ENCODE measurements around the gene HIVEP3.

The HIVEP3 gene

DNA sequence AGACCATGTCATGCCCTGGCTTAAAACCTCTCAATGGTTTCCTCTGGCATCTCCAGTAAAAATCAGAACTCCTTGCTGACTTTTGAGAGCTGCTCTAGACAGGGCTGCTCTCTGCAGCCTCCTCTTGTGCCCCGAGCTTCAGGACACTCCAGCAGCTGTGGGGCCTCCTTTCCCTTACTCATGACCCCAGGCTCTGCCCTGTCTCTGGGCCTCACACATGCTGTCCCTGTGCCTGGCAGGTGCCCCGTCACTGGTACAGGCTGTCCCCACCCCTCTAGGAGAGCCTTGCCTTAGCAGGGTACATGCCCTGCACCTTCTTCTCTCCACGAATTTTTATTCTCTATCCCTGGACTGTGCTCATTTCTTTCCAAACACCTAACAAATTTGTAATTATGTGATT, 43.2 kb downstream of the HIVEP3 start:
- in situ Hi-C loops (cut with MboI; ENCODE audit: low sequenced_read_pairs): no loop called here

DNA sequence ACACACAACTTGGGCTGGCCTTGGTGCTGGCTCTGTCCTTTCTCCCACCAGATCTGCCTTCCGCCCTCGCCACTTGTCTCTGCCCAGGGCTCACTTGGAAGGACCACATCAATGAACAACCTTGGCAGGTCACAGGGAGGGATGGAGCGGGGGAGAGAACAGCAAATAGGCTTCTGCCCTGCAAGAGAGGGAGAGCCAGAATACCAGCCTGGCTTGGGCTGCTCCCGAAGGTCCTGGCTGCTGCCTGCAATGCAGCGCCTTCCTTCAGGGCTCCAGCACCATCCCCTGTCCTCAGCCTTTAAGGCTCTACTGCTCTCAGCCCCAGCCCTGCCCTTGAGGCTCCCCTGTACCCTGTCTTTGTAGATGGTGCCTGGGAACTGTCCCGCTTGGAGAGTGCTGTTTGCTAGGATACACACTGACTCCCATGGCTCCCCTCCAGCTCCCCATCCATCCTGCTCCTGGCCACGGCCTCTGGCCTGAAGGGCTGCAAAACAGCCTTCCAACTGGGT, 43.8 kb downstream of the HIVEP3 start:
- in situ Hi-C loops (cut with MboI; ENCODE audit: low sequenced_read_pairs): no loop called here

DNA sequence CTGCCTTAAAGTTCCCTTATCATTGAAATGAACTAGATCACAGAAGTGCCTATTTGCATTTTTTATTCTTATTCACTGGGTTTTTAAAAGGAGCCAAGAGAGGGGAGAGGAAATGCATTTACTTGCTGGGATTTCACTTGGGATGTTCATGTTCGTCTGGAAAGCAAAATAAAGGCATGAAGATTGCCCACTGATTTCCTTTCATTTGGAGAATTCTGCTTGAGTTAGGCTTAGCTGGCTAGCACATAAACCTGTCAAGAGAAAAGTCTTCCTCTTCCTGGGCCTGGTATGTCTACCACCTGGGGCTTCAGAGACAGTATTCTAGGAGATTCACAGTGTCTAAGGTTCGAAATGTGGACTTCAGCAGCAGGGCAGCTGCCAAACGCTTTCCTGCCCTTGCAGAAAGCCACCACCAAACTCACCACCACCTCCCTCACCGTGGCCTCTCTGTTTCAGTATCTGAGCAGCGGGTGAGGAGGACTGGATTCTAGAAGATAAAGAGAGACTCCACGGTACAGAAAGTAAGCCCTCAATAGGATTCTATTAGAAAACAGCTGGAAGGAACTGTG, 44.5 kb downstream of the HIVEP3 start:
- in situ Hi-C loops (cut with MboI; ENCODE audit: low sequenced_read_pairs): no loop called here

DNA sequence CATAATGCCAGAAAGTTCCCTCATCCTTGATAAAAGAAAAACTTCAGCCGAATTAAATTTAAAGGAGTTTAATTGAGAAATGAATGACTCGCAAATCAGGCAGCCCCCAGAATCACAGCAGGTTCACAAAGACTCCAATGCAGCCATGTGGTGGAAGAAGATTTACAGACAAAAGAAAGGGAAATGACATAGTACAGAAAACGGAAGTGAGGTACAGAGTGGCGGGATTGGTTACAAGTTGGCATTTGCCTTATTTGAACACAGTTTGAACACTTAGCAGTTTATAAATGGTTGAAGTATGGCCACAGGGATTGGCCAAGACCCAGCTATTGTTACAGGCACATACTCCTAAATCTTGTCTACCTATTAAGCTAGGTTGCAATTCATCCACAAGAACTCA, 46.6 kb downstream of the HIVEP3 start:
- in situ Hi-C loops (cut with MboI; ENCODE audit: low sequenced_read_pairs): no loop called here

DNA sequence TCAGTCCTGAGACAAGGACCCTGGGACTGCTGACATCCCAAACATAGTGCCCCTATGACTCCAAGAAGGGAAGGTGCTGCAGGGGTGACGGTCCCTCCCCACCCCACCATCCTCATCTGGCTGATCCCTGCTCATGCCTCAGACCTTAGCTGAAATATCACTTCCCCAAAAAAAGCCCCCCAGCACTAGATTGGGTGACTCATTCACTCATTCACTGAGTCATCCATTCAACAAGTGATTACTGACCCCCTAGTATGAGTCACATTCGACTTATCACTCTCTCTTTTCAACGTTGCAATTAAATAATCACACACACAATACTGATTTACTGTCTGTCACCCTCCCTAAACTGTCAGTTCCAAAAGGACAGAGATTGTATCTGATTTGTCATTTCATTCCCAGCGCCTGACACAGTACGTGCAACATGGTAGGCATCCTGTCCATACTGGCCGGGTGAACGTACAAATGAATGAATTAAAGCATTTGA, 48.6 kb downstream of the HIVEP3 start:
- in situ Hi-C loops (cut with MboI; ENCODE audit: low sequenced_read_pairs): no loop called here

DNA sequence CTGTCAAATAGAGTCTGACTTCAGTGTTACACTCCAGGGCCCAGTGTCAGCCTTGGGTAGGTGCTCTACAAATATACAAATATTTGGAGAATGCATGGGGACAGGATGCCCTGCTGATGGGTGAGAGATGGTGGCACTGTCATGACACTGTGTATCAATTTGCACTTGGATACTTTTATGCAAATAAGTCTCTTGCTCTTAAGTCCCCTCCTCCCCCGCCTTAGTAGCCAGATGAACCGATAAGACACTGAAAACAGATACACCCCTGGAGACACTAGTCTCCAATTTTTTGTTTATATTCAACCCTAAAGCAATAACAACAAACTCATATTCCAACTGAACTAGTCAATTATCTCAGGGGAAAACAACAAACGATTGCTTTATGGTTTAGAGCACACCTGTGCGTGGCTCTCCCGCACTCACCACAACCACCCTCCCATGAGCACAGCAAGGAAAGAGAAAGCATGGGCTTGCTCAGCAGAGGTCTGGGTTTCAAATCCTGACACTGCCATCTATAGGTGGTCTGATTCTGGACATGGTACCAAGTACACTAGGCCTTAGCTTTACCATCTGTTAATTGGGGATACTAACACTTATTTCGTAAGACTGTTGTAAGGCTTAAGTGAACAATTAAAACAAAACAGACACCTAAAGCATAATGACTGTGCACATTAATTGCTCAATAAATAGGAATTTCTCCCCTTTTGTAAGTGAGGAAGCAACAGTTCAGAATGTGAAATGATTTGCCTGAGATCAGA, 50.3 kb downstream of the HIVEP3 start:
- in situ Hi-C loops (cut with MboI; ENCODE audit: low sequenced_read_pairs): no loop called here

DNA sequence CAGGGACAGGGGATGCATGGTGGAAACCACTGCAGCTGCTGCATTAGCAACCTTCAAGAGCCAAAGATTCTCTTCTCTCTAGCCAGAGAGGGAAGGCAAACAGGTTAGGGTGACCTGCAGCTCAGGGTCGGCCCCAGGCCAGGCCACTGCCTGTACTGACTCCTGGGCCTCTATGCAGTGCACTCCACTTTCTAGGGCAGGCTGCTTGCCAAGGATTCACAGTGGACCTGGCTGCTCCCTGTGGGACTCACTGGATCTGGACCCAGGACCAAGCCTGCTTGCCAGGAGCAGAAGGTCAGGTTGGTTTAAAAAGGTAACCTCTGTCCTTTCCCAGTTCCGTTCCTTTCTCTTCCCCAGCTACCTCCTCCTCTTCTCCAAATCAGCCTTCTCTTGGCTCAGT, 52.4 kb downstream of the HIVEP3 start:
- in situ Hi-C loops (cut with MboI; ENCODE audit: low sequenced_read_pairs): no loop called here

DNA sequence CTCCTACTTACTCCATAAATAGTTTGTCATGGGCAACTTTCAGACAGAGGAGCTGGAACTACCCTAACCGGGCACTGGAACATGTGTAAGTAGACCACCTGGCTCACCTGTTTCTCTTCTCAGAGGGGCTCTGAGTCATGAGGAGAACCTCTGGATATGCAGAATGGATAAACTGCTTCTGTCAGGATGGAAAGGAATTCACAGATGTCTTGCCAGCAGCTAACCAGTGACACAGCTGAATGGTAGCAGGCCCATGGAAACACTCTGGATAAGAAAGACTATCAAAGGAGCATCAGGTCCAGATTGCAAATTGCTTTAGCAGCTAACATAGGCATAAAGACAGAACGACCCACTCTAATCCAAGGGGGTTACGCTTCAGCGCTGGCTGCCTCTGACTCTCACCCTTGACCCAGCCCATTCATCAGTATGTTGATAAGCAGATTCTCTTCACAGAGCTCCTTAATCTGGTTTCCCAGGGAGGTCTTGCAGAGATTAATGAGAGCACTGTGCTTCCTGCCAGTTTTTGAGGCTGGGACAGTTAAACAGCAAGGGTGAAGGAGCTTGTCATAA, 54.2 kb downstream of the HIVEP3 start:
- in situ Hi-C loops (cut with MboI; ENCODE audit: low sequenced_read_pairs): no loop called here

DNA sequence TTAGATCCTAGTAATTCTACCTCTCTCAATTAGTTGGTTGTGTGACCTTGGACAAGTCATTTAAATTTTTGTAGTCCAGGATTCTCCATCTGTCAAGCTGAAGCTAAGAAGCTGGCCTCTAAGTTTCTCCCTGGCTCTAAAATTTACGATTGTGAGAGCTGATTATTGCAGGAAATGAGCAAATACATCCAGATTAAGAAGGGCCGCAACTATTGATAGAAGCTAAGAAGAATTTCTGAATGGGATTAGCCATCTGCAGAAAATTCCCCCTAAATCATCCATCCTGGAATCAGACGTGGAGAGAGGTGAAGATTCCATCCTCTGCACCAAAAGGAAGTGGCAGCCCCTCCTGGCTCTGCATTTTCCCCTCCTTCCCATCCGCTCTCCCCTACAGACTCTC, 55.0 kb downstream of the HIVEP3 start:
- in situ Hi-C loops (cut with MboI; ENCODE audit: low sequenced_read_pairs): no loop called here

DNA sequence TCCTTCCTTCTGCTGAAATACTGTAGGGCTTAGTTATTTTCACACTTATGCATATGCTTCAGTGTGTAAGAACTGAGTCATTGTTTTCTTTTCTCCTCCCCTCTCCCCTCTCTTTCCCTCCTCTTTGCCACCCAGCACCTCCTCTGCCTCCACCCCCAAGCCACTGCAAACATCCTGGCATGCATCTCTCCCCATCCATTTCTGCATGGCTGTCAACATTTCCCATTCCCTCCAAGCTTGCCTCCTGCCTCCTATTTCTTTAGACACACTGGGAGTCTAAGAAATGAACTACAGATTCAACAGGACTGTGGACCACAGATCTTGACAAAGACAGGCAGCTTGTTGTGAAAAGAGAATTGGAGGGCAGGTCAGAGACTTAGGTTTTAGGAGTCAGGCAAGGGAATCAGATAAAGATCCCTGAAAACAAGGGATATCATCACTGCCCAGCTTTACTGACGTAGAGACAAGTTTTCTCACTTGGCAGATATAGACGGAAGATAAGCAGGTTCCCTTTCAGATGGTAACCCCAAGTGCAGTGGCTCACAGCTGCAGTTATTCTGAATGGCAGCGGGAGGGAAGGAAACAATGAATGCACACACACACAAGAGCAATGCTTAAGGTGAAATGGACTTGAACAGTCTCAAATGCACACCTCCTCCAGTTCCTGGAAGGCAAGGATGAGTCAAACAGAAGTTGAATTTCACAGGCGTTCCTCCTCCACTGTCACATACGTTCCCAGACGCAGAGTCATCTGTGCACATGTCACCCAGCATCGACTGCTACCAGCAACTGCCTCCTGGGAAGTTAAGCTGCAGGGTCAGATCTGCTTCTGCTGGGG, 56.1 kb downstream of the HIVEP3 start:
- in situ Hi-C loops (cut with MboI; ENCODE audit: low sequenced_read_pairs): no loop called here

DNA sequence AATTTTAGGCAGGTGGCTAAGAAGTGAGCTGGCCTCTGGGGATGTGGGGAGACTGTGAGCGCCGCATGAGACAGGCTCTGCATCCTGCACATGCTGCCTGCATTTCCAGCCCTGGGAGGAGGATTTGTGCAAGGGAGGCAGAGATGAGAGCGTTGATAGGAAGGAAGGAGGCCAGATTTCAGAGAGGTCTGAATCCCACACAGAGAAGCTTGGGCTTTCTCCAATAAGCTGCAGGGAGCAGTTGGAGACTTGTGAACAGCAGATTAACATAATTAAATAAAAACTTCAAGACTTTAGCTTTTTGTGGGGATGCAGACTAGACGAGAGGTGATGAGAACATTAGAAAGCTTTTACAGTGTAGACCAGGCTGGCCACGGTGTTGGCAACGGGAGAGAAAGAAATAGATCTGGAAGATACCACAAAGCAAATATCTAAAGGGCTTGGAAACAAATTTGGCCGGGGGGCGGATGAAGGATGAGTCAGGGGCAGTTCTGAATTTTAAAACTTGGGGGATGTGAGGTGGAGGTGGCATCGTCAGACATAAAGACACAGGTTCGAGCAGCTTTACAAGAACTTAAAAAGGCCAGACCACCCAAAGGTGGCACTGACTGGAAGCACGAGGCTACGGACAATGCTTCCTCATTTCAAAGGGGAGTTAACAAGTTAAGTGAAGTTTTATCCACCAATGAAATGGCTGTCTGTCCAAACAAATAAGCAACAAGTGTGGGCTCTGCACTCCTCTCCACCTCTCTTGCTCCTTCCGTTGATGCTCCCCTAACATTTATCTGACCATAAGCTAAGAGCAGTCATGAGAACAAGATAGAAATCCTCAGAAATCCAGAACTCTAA, 57.0 kb downstream of the HIVEP3 start:
- in situ Hi-C loops (cut with MboI; ENCODE audit: low sequenced_read_pairs): no loop called here

DNA sequence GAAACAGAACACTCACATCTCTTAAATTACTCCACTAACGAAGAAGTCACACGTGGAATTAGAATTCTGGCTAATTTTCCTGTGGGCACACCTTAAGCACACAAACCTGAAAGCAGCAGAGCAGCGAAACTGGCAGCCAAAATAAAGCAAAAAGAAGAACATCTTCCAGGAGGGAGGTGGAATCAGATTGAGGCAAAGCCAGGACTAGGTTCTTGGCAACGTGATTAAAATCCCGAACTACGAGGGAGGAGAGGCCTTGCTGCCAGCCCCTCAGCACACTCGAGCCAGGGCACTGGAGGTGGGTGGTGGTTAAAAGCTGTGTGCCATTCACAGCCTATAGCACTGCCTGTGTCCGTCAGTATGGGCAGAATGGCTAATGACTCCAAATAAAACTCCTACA, 58.0 kb downstream of the HIVEP3 start:
- in situ Hi-C loops (cut with MboI; ENCODE audit: low sequenced_read_pairs): no loop called here

DNA sequence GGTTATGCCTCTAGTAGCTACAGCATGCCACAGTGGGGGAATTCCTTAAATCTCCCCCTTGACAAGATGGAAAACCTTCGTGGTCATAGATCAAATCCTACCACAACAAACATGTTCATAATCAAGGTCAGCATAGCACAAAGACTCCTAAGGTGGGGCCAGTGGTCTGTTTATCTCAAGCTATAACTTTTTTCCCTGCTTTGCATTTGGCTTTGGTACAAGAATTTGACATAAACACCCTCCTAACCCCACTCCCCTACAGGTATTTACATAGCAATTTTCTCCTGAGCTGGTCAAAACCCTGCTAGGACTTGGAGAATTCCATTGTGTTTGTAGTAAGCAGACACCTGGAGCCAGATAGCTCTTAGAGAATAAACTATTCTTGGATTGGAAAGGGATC, 58.5 kb downstream of the HIVEP3 start:
- in situ Hi-C loops (cut with MboI; ENCODE audit: low sequenced_read_pairs): no loop called here

DNA sequence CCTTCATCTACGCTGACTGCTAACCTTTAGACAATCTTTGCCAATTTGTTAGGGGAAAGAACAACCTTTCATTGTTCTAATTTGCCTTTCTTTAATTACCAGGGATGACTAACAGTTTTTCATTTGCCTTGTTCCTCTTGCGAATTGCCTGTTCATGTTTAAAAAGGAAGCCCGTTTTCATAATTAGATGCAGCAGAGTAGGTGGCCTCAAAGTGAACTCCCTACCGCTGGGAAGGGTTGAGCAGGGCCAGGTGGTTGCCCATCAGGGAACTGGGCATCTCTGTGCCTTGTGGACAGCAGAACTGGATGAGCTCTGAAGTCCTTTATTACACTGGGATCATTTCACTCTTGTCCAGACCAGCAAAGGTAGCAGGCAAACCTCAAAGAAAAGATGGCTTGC, 59.0 kb downstream of the HIVEP3 start:
- in situ Hi-C loops (cut with MboI; ENCODE audit: low sequenced_read_pairs): no loop called here

DNA sequence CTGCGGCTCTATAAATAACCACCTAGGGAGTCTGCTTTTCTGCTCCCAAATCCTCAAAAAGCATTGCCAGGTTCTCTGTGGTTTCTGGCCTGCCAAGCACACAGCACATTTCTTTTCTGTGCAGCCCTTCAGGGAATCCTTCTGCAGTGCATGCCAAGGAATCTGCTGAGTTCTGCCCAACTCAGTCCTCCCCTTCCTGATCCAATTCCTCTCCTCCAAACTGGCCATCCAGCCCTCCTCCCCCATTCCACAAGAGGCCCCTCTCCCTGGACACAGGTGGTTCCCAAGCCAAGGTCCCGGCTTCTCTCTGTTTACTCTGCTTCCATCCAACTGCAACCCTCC, 61.8 kb downstream of the HIVEP3 start:
- in situ Hi-C loops (cut with MboI; ENCODE audit: low sequenced_read_pairs): no loop called here

DNA sequence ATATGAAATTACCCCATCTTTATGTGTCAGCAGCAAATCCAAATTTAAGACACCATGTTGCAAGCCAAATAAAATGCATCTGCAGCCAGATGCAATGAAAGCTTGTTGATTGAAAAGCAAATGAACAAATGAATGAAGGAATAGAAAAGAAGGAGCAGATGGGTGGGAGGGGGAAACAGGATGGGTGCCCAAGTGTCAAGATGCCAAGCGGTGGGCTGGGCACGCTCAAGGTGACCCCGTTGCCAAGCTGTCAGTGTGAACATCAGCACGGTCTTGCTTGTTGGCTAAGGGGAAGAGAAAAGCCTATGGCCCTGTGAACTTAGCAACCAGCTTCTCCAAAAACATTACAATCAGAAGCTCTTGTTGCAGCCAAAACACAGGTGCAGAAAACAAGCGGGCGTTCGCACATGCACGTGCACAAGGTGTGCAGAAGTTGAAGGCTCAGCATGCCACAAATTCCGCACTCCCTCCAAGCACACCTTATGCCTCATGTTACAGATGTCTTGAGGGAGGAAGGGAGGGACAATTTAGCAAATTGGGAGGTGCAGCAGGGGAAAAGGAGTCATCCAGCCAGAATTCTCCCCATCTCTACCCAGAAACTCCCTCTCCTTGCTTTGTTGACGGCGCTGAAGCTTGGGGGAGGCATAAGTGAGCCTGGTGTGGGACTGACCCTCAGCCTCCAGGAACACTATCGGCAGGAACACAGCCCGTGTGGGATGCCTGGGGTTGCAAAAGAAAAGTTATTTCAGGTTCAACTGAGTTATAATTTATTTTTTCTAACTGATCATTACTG, 62.4 kb downstream of the HIVEP3 start:
- in situ Hi-C loops (cut with MboI; ENCODE audit: low sequenced_read_pairs): no loop called here

DNA sequence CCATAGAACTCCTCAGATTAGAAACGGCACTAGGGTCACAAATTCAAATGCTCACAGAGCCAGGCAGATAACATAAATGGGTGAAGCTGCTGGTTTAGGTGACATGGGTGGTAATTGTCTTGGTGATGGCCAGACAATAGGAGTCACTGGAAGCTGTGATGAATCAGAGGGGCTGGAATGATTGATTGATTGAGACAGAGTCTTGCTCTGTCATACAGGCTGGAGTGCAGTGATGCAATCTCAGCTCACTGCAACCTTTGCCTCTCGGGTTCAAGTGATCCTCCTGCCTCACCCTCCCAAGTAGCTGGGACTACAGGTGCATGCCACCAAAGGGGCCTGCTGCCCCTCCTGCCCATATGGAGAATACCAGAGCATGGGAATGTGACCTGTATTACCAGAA, 63.0 kb downstream of the HIVEP3 start:
- in situ Hi-C loops (cut with MboI; ENCODE audit: low sequenced_read_pairs): no loop called here

DNA sequence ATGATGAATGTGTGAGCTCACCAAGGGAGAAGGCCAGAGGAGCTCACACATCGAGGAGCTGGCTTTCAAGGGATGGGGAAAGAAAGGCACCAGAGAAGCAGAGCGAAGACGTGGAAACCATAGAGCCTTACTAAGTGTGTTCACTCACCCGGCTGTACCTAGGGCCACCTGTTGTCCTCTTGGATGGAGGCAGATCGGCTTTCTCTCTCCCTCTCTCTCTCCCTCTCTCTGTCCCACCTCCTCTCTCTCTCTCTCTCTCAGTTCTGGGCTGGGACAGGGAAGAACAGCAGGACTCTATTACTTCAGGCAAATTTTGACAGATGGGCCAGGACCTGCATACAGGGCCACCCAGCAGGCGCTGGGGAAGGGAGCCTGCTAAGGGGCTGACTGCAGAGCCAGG, 64.8 kb downstream of the HIVEP3 start:
- in situ Hi-C loops (cut with MboI; ENCODE audit: low sequenced_read_pairs): no loop called here

DNA sequence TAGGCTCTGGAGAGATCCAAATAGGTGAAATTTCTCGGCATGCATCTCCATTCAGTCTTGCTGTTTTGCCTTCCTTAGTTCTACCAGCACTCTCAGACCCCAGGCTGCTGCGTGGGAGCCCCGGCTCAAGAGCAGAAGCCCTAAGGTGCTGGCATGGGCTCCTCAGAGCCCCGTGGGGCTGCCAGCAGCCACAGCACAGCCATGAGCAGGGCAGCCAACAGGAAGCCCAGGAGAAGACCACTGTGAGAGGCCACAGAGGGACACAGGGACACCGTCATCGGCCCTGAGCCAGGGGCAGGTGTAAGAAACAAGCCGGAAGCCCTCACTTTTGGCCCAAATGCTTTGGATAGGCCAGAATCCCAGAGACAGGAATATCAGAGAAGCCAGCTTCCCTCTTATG, 66.6 kb downstream of the HIVEP3 start:
- in situ Hi-C loops (cut with MboI; ENCODE audit: low sequenced_read_pairs): no loop called here

DNA sequence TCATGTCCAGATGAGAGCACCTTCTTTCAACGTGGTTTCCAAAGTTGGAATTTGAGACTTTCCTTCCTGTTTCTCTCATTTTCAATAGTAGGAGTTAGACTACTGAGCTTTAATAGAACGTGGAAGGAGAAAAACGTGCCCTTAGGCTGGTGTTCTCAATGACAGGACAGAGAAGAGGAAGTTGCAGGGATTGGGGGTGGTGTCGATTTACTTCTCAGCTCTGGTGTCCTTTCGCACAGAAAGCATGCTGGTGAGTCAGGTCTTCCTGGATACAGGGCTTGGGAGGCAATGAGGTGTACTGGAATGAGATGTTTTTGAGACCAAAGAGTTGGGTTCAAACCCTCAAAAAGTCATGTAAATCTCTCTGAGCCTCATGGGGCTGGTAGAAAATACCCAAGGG, 67.1 kb downstream of the HIVEP3 start:
- in situ Hi-C loops (cut with MboI; ENCODE audit: low sequenced_read_pairs): no loop called here

Data from HL-60/S4 treated with phorbol 12-myristate 13-acetate at 8.2 ng/mL for 4 days and 3 days (cell line).